Neural cell (in vitro differentiated cells): Measurements from ENCODE around the gene CTLA4. TPM values are rescaled to one million over a fixed set of nuclear protein-coding genes. Genes with fewer than 3 reads are reported as not detected.

Source experiments
- H2AFZ ChIP-seq: fragments of 200-600, 300-800 bp; sonication (generic), shearing (Covaris generic); 2 replicates; pipeline ENCODE4 v1.6.0; 2014; ENCODE audit warnings: low read depth, mild to moderate bottlenecking, antibody characterized with exemption, low read length, moderate library complexity
- H3F3A ChIP-seq: fragments of 200-600 bp; shearing (Covaris generic); 2 replicates; pipeline ENCODE4 v1.6.1; 2016; ENCODE audit warnings: mild to moderate bottlenecking, moderate library complexity, mixed read lengths, antibody characterized with exemption, low read length; ENCODE audit not compliant: insufficient read depth, poor library complexity, severe bottlenecking
- H3K27ac ChIP-seq: fragments of 200-600, 300-800 bp; sonication (generic), shearing (Covaris generic); 2 replicates; pipeline ENCODE4 v1.5.1; 2014; ENCODE audit warnings: mild to moderate bottlenecking, low read length, moderate library complexity
- H3K27me3 ChIP-seq: fragments of 300-800, 200-600 bp; sonication (generic), shearing (Covaris generic); 2 replicates; pipeline ENCODE4 v1.6.0; 2014; ENCODE audit warnings: mild to moderate bottlenecking, low read depth, low read length, moderate library complexity; ENCODE audit not compliant: insufficient read depth
- H3K36me3 ChIP-seq: fragments of 300-800, 200-600 bp; sonication (generic), shearing (Covaris generic); 2 replicates; pipeline ENCODE4 v1.5.1; 2014; ENCODE audit warnings: mild to moderate bottlenecking, antibody characterized with exemption, low read length, moderate library complexity; ENCODE audit not compliant: insufficient read depth
- H3K4me2 ChIP-seq: fragments of 300-800, 200-600 bp; sonication (generic), shearing (Covaris generic); 2 replicates; pipeline ENCODE4 v1.6.0; 2014; ENCODE audit warnings: mild to moderate bottlenecking, low read length
- H3K4me3 ChIP-seq: fragments of 300-800, 200-600 bp; sonication (generic), shearing (Covaris generic); 2 replicates; pipeline ENCODE4 v1.5.1; 2014; ENCODE audit warnings: mild to moderate bottlenecking, low read length, moderate library complexity
- H3K79me2 ChIP-seq: fragments of 200-600 bp; shearing (Covaris generic); replicated peaks from 2 replicates; pipeline ENCODE4 v1.6.0; 2014; ENCODE audit warnings: mild to moderate bottlenecking, low read length, moderate library complexity; ENCODE audit not compliant: insufficient read depth
- H3K9ac ChIP-seq: fragments of 300-800, 200-600 bp; sonication (generic), shearing (Covaris generic); 2 replicates; pipeline ENCODE4 v1.6.1; 2016; ENCODE audit warnings: mild to moderate bottlenecking, low read length, mixed read lengths
- H3K9me2 ChIP-seq: fragments of 200-600 bp; shearing (Covaris generic); 2 replicates; pipeline ENCODE4 v1.6.1; 2016; ENCODE audit warnings: mild to moderate bottlenecking, low read length, mixed read lengths; ENCODE audit not compliant: insufficient read depth
- H3K9me3 ChIP-seq: fragments of 200-600, 300-800 bp; sonication (generic), shearing (Covaris generic); 2 replicates; pipeline ENCODE4 v1.6.1; 2016; ENCODE audit warnings: mild to moderate bottlenecking, mixed run types, low read length, moderate library complexity, mixed read lengths
- H4K20me1 ChIP-seq: fragments of 200-600 bp; shearing (Covaris generic); 2 replicates; pipeline ENCODE4 v1.6.1; 2016; ENCODE audit warnings: mild to moderate bottlenecking, mixed run types; ENCODE audit not compliant: insufficient read depth
- EP300 ChIP-seq: fragments of 450-650 bp; conservative IDR thresholded peaks from 2 replicates; pipeline ENCODE4 v1.6.1; 2014; ENCODE audit warnings: antibody characterized with exemption, mild to moderate bottlenecking, moderate library complexity; ENCODE audit not compliant: poor library complexity, severe bottlenecking
- EZH2 ChIP-seq: fragments of 200-600, 300-800 bp; shearing (Covaris generic), sonication (generic); IDR thresholded peaks from 2 replicates; pipeline ENCODE4 v1.6.1; 2014; ENCODE audit warnings: antibody characterized with exemption, low read length, borderline replicate concordance, mild to moderate bottlenecking; ENCODE audit not compliant: insufficient read depth, poor library complexity, severe bottlenecking
- MXI1 ChIP-seq: fragments of 450-650 bp; conservative IDR thresholded peaks from 2 replicates; pipeline ENCODE4 v1.6.1; 2014; ENCODE audit warnings: antibody characterized with exemption, mild to moderate bottlenecking; ENCODE audit not compliant: poor library complexity, severe bottlenecking
- POLR2AphosphoS5 ChIP-seq: IDR thresholded peaks from 2 replicates; pipeline ENCODE4 v1.6.1; 2012
- RAD21 ChIP-seq: fragments of 450-650 bp; conservative IDR thresholded peaks from 2 replicates; pipeline ENCODE4 v1.6.1; 2014; ENCODE audit warnings: antibody characterized with exemption, mild to moderate bottlenecking, moderate library complexity
- SMC3 ChIP-seq: fragments of 450-650 bp; conservative IDR thresholded peaks from 2 replicates; pipeline ENCODE4 v1.6.1; 2014; ENCODE audit warnings: antibody characterized with exemption, mild to moderate bottlenecking, moderate library complexity; ENCODE audit not compliant: poor library complexity
- TAF1 ChIP-seq: IDR thresholded peaks from 2 replicates; pipeline ENCODE4 v1.6.1; 2012; ENCODE audit warnings: low read depth
- polyA plus RNA-seq: library from polyadenylated mRNA; depleted of rRNA; stranded (reverse); fragments of >200 nt; gene quantifications from 2 replicates; pipeline ENCODE4 v1.2.3, GENCODE V29; 2014
- TF ChIP-seq, protein P1 (sequence below): IDR thresholded peaks from 2 replicates; pipeline ENCODE4 v1.6.1; 2012; ENCODE audit warnings: borderline replicate concordance
- TF ChIP-seq, protein P2 (sequence below): fragments of 450-650 bp; IDR thresholded peaks from 2 replicates; pipeline ENCODE4 v1.5.1; 2014; ENCODE audit warnings: antibody characterized with exemption, mild to moderate bottlenecking, moderate library complexity; ENCODE audit not compliant: poor library complexity, severe bottlenecking

Gene CTLA4
- polyA plus RNA-seq, 1 donor from 2014 or later, result not detected

DNA sequence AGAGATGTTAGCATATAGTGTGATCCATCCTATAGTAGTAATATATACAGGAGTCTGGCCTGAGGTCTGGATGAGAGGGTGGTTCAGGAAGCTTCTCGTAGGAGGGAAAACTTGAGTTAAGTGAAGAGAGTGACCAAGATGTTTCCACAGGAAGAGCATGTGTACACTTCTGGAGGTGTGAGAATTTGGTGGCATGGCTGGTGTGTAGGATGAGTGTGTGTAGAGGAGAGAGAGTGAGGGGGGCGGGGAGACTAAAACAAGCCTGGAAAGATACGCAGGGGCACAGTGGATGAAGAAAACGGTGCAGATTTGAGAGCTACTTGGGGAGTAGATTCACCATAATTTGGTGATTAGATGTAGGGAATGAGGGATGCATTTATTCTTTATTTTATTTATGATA lies 43.5 kb upstream of the CTLA4 start:
- H3K9ac ChIP-seq, result no peak overlapping the region
- H3F3A ChIP-seq, result no peaks in the 10 kb centered on the region
- no peak overlapping the region for H3K27ac ChIP-seq
- no peak for TF ChIP-seq POLR2AphosphoS5
- no peak for TF ChIP-seq EZH2
- TF ChIP-seq, protein P1, sequence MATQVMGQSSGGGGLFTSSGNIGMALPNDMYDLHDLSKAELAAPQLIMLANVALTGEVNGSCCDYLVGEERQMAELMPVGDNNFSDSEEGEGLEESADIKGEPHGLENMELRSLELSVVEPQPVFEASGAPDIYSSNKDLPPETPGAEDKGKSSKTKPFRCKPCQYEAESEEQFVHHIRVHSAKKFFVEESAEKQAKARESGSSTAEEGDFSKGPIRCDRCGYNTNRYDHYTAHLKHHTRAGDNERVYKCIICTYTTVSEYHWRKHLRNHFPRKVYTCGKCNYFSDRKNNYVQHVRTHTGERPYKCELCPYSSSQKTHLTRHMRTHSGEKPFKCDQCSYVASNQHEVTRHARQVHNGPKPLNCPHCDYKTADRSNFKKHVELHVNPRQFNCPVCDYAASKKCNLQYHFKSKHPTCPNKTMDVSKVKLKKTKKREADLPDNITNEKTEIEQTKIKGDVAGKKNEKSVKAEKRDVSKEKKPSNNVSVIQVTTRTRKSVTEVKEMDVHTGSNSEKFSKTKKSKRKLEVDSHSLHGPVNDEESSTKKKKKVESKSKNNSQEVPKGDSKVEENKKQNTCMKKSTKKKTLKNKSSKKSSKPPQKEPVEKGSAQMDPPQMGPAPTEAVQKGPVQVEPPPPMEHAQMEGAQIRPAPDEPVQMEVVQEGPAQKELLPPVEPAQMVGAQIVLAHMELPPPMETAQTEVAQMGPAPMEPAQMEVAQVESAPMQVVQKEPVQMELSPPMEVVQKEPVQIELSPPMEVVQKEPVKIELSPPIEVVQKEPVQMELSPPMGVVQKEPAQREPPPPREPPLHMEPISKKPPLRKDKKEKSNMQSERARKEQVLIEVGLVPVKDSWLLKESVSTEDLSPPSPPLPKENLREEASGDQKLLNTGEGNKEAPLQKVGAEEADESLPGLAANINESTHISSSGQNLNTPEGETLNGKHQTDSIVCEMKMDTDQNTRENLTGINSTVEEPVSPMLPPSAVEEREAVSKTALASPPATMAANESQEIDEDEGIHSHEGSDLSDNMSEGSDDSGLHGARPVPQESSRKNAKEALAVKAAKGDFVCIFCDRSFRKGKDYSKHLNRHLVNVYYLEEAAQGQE, result no peak
- no peak for TF ChIP-seq MXI1
- TF ChIP-seq, protein P2, sequence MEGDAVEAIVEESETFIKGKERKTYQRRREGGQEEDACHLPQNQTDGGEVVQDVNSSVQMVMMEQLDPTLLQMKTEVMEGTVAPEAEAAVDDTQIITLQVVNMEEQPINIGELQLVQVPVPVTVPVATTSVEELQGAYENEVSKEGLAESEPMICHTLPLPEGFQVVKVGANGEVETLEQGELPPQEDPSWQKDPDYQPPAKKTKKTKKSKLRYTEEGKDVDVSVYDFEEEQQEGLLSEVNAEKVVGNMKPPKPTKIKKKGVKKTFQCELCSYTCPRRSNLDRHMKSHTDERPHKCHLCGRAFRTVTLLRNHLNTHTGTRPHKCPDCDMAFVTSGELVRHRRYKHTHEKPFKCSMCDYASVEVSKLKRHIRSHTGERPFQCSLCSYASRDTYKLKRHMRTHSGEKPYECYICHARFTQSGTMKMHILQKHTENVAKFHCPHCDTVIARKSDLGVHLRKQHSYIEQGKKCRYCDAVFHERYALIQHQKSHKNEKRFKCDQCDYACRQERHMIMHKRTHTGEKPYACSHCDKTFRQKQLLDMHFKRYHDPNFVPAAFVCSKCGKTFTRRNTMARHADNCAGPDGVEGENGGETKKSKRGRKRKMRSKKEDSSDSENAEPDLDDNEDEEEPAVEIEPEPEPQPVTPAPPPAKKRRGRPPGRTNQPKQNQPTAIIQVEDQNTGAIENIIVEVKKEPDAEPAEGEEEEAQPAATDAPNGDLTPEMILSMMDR, result no peak
- no peak for TF ChIP-seq TAF1
- TF ChIP-seq EP300, result no peak
- TF ChIP-seq SMC3, result no peak
- no peak for TF ChIP-seq RAD21
- H2AFZ ChIP-seq, result no peak overlapping the region
- no peaks in the 10 kb centered on the region for H3K27me3 ChIP-seq
- H3K36me3 ChIP-seq, result no peaks in the 10 kb centered on the region
- no peaks in the 10 kb centered on the region for H4K20me1 ChIP-seq
- no peaks in the 10 kb centered on the region for H3K9me3 ChIP-seq
- no peak overlapping the region for H3K4me2 ChIP-seq
- H3K4me3 ChIP-seq, result no peak overlapping the region
- H3K79me2 ChIP-seq, result no peaks in the 10 kb centered on the region
- no peaks in the 10 kb centered on the region for H3K9me2 ChIP-seq

DNA sequence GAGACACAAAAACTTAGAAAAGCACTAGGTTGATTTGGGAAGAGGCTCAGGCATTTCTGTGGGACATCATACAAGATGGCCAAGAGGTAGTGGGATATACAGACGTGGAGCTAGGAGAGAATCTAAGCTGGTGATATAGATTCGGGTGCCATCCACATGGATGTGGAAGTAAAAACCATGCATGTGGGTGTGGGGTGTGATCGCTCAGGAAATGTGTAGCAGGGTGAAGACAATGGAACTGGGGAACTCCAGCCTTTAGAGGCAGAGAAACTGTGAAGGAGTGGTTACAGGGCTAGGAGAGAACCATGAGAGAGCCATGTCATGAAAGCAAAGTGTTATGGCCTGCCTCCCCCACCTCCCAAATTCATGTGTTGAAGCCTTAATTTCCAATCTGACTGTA lies 43.0 kb upstream of the CTLA4 start:
- H3K79me2 ChIP-seq, result no peaks in the 10 kb centered on the region
- no peak overlapping the region for H3K4me2 ChIP-seq
- no peaks in the 10 kb centered on the region for H3F3A ChIP-seq
- no peak overlapping the region for H3K9ac ChIP-seq
- no peaks in the 10 kb centered on the region for H4K20me1 ChIP-seq
- TF ChIP-seq EP300 (no peak), TAF1 (no peak), EZH2 (no peak), MXI1 (no peak), SMC3 (no peak), RAD21 (no peak), POLR2AphosphoS5 (no peak)
- TF ChIP-seq, protein P1, result no peak
- TF ChIP-seq, protein P2, result no peak
- no peak overlapping the region for H3K4me3 ChIP-seq
- no peaks in the 10 kb centered on the region for H3K9me3 ChIP-seq
- no peak overlapping the region for H3K27ac ChIP-seq
- H2AFZ ChIP-seq, result no peak overlapping the region
- no peaks in the 10 kb centered on the region for H3K9me2 ChIP-seq
- H3K36me3 ChIP-seq, result no peaks in the 10 kb centered on the region
- no peaks in the 10 kb centered on the region for H3K27me3 ChIP-seq
